Activated CD8-positive, alpha-beta memory T cell treated with anti-CD3 and anti-CD28 coated beads, Interleukin-2, amount 50 U/mL, for 1 hour (primary cell): ENCODE measurements around the gene SIGLEC5.

Source experiments
- DNase-seq: peaks from one replicate; pipeline ENCODE4 v3.0.0-alpha.2; 2020; ENCODE audit errors: extremely low read depth

Gene SIGLEC5

DNA sequence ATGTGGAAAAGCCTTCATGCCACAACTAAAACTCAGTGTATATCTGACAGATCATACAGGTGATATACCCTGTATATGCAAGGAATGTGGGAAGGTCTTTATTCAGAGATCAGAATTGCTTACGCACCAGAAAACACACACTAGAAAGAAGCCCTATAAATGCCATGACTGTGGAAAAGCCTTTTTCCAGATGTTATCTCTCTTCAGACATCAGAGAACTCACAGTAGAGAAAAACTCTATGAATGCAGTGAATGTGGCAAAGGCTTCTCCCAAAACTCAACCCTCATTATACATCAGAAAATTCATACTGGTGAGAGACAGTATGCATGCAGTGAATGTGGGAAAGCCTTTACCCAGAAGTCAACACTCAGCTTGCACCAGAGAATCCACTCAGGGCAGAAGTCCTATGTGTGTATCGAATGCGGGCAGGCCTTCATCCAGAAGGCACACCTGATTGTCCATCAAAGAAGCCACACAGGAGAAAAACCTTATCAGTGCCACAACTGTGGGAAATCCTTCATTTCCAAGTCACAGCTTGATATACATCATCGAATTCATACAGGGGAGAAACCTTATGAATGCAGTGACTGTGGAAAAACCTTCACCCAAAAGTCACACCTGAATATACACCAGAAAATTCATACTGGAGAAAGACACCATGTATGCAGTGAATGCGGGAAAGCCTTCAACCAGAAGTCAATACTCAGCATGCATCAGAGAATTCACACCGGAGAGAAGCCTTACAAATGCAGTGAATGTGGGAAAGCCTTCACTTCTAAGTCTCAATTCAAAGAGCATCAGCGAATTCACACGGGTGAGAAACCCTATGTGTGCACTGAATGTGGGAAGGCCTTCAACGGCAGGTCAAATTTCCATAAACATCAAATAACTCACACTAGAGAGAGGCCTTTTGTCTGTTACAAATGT is 42.7 kb downstream of the SIGLEC5 start:
- no peak for DNase-seq

DNA sequence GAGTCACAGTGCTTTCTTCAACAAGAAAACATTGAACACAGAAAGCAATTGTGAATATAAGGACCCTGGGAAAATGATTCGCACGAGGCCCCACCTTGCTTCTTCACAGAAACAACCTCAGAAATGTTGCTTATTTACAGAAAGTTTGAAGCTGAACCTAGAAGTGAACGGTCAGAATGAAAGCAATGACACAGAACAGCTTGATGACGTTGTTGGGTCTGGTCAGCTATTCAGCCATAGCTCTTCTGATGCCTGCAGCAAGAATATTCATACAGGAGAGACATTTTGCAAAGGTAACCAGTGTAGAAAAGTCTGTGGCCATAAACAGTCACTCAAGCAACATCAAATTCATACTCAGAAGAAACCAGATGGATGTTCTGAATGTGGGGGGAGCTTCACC is 43.4 kb downstream of the SIGLEC5 start:
- no peak for DNase-seq

DNA sequence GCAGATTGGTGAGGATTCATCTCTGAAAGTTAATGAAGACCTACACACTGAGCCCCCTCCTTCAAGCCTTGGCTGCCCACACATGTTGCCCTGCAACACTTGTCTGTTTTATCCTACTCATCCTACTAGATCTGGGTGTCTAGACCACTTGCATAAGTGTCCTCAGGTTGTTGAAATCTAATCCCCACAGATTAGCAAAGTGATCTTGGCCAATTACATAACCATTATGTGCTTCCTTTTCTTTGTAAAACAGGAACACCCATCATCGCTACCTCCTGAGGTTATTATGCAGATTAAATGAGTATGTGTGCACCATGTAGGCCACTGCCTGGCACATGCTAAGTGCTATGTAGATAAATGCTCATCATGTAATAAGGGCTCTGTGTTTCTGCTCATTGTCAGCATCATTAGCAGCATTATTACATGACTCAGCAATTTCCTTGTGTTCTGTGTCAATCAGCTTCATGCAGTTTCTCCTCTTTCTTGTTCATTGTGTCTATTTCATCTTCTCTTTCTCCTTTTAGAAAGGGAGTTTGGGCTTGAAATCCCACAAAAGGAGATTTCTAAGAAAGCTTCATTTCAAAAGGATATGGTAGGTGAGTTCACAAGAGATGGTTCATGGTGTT is 44.0 kb downstream of the SIGLEC5 start:
- no peak for DNase-seq

DNA sequence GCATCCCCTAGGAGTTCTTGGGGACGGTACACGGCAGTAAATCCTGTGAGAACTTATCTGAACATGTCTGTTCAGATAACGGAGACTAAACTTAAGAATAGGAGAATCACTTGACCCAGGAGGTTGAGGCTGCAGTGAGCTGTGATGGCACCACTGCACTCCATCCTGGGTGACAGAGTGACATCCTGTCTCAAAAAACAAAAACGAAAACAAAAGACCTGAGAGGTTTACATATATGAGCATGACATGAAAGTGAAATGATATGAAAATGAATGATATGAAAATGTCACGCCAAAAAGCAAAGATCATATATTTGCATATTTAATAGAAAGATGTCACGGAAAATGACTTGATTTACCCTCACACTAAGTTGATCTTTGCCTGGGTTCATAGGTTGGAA is 53.4 kb downstream of the SIGLEC5 start:
- no peak for DNase-seq

DNA sequence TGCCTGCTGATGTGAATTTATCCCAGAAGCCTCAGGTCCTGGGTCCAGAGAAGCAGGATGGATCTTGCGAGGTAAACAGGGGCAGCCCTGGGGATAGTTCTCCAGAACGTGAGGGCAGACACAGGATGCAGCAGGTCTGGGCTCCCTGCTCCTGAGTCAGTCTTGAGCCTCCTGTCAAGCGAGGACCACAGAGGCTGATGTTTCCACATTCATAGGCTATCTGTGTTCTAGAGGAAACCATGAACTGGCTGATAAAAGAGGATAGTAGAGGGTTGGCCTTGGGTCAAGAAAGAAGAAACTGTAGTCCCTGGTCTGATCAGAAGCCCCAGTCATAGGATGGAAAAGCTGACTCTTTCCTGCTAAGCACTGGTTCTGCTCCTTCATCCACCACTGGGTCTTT is 56.9 kb downstream of the SIGLEC5 start:
- DNase-seq = no peak

DNA sequence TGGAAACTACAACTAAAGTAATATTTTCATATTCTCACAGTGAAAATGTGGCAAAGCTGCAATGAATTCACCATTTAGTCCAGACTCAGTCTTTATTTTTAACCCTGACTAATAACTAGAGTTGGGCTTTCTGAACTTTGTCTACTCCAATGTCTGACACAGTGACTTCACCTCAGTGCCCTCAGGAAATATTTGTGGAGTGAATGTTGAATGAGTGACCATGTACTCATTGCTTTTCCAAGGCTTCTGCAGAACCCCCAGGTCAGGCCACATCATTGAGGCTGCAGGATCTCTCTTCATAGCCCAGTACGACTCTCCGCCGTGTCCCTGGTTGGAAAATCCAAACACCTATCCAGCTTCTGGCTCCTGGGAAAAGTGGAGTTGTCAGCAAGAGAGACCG is 57.3 kb downstream of the SIGLEC5 start:
- no peak for DNase-seq

DNA sequence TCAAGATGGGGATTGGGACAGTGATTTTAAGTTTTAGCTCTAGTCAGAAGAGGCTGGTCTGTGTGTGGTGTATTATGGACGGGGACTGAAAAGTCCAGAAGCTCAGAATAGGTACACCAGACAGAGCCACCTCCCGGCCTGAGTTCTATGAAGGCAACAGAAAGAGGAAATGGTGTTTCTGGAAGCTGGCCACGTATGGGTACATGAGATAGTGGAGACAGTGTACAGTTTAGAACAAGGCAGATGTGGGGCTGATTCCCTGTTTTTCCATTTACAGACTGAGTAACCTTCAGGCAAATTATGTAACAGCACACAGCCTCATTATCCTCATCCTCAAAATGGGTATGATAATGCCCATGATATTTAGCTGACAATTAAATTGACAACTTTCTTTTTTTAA is 57.8 kb downstream of the SIGLEC5 start:
- DNase-seq = no peak

DNA sequence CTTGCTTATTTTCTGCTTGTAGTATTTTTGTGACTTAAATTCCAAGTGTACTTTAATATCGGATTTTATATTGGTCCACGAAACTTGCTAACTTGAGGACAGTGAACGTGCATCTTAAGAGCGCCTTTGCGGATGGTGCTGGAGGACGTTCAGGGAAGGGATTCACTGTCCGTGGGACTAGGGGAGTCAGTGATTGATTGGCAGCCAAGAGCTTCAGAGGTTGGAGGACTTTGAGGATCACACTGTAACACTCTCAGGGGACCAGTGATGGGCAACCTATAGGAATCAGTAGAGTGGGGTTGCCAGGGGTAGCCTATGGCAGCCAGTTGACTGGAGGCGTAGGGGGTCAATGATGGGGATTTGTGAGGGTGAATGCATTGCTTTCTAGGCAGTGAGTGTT is 58.6 kb downstream of the SIGLEC5 start:
- DNase-seq = no peak

DNA sequence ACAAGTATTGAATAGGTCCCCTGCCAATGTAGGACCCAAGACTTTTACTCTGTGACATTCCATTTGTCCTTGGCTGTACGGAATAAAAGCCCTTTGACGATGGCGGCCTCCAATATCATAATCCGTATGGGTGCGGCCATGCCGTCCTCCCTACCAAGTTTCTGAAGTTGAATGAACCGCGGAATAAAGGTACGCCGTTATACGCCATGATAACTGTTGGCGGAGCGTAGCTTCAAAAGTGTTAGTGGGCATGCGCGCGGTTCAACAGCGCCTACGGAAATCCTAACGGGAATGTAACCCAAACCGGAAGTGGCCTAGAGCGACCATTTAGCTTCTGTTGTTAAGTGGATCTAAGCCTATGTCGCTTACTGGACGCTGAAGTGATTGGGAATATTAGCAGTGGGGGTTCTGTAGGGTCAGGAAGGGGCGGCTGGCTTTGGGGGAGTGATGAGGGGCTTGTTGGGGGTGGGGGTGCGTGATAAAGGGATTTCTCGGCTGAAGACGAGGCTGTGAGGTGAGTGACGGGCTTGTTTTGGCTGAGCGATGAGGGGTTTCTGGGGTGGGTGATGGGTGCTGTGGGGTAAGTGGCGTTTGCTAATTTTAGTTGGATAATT is 59.1 kb downstream of the SIGLEC5 start, which contains the start of gene ZNF175:
TSS of gene ZNF175 (plus strand) at position 322 of the 614 bp plus-strand sequence. CDS start 2,047 bp downstream, outside the sequence.
- peak; percentile 71 for DNase-seq

DNA sequence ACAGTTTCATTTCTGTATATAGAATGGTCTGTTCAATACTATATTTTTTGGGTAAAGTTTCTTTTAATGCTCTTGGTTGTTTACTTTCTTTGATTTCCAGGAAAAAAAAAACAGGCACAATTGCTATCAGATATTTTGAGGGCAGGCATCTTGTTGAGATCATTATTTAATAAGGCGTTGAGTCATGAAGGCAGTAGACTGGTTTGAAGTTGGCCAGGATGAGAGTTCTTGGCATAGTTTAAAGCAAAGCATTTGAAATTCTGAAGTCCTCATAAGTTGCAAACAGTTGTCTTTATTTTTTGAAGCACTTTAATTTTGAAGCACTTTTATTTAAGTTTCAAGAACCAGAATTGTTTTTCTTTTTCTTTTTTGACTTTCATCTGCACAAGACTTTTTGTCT is 61.7 kb downstream of the SIGLEC5 start:
- DNase-seq = no peak

DNA sequence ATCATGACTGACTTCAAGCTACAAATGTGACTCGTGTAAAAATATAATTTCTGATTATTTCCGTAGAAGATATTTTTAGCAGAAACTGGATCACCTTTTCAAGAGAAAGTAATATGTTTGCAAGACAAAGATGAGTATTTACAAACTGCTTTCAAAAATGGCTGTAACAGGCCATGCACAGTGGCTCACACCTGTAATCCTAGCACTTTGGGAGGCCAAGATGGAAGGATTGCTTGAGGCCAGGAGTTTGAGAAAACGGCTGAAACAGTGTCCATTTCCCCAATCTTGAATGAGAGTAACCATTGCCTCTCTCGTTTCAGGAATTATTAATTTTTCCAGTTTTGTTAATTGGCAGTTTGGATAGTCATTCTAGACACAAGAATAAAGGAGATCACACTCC is 62.6 kb downstream of the SIGLEC5 start:
- DNase-seq = no peak

DNA sequence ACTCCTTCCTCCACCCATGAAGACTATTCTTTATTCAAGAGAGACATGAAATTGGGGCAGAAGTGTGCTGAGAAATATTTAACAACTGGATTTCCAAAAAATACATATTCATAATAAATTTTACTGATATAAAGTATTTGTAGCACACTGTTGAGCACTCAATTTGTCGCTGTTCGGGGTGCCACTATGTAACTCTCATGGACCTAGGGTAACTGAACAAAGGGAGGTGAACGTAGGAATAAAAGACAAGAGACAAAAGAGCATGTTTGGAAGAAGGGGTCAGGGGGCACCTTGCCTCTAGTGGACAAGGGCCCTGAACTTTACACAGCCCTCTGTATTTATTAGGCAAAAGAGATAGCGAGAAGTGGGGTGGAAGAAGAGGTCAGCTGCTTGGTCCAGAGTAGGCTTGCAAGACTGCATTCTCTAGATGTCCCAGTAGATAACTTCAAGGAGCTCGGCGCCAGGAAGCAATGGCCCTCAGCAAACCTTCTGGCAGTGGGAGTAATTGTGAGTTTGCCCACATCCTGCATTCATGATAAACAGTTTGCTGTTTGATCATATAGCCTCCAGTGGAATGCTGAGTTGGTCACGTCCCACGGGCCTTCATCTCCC is 63.6 kb downstream of the SIGLEC5 start:
- DNase-seq = no peak

DNA sequence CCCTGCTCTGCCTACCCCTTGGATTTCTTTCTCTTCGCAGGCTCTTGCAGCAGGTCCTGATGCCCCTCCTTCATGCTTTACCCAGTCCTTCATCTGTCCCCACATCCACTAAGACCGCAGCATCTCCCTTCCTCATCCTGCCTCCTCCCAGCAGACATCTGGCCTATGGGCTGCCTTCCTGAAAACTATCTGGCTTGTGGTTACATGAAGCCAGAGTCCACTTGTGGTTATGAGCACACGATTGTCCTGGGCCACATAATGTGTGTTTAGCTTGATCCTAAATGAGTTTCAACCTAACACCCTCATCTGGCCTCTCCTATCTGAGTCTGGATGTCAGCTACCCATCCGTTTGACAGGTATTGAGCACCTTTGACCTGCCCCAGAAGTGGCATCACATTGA is 64.6 kb downstream of the SIGLEC5 start:
- DNase-seq = no peak

DNA sequence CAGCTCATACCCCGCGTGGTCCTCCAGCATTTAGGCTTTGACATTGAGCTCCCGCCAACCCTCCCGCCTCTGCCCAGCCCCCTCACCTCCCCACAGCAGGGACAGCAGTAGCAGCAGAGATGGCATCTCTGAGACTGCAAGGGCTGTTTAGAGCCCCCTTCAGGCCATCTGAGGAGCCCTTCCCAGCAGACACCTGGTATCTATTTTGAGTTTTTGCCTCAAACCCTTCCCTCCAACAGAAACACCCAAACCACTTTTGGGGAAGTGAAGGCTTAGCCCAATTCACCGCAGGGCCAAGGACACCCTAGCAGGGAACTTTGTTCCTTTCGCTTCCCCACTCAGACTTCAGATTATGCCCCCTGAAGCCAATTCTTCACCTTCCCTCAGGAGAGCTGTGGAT is 65.4 kb downstream of the SIGLEC5 start:
- no peak for DNase-seq
